ENCODE measurements around the gene IFNA16.
"Not testable (repeated sequence)": the region's sequence is repeated elsewhere in the genome, so short reads cannot be mapped to it uniquely, and the experiment has no call there.

Gene IFNA16

DNA sequence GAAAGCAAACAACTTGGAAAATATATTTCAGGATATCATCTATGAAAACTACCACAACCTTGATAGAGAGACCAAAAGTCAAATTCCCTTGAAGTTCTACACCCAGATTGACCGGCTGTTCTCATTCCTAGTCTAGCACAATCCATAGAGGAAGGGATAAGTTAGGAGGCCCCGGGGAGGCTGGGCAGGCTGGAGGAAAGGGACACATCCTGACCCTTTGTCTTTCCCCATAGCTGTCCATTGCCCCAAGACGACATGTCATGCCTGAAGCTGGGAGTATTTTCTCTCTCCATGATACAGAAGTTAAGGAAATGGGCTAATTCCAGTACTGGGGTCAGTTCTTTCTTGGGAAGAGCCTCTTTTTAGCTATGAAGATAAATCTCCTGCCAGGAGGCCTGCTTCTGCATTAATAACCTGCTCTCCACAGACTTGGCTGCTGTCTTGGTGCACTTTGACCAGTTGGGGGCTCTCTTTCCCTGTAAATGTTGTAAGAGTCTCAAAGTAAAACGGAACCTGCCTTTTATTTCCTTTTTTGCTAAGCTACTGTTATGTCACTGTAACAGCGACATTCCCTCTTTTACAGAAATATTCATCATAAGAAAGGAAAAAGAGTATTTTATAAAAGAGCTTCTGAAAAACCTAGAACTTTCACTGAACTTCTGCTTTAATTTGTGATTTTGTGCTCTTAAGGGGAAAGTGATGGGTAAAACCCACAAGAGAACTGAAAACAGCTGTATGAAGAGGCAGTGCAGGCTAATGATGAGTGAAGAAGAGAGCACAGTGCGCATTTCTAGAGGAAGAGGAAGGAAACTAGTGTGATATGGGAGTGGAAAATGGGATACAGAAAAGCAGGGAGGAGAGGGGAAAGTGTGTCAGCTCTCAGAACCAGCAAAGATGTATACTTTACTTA is 22.0 kb downstream of the IFNA16 start:
- DNase-seq = not testable (repeated sequence)

DNA sequence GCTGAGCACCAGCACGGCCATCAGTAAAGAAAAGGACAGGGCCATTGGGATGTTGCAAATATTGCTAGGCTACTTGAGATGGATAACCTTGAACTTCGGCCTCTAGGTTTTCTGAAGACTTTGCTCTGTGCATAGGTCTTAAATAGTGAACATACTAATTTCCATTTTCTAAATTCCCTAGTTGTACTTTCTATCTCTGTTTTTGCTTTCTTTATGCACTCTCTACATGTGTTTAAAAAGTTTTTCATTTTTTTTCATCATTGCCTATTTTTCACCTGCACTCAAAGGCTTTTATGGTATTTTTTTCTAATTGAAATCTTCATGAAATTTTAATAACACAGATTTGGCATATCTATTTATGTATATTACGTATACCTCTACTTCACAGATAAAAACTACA is 29.6 kb downstream of the IFNA16 start, which contains the start of gene IFNA4:
Gene IFNA4 (minus strand): TSS at position 101 of the 400 bp plus-strand sequence. CDS start 56 bp downstream, at position 45.
- DNase-seq = not testable (repeated sequence)

DNA sequence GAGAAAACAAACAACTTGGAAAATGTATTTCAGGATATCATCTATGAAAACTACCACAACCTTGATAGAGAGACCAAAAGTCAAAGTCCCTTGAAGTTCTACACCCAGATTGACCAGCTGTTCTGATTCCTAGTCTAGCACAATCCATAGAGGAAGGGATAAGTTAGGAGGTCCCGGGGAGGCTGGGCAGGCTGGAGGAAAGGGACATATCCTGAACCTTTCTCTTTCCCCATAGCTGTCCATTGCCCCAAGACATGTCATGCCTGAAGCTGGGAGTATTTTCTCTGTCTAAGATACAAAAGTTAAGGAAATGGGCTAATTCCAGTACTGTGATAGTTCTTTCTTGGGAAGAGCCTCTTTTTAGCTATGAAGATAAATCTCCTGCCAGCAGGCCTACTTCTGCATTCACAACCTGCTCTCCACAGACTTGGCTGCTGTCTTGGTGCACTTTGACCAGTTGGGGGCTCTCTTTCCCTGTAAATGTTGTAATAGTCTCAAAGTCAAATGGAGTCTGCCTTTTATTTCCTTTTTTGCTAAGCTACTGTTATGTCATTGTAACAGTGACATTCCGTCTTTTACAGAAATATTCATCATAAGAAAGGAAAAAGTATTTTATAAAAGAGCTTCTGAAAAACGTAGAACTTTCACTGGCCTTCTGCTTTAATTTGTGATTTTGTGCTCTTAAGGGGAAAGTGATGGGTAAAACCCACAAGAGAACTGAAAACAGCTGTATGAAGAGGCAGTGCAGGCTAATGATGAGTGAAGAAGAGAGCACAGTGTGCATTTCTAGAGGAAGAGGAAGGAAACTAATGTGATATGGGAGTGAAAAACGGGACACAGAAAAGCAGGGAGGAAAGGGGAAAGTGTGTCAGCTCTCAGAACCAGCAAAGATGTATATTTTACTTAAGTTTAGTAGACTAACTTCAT is 34.0 kb downstream of the IFNA16 start:
- DNase-seq = not testable (repeated sequence)

DNA sequence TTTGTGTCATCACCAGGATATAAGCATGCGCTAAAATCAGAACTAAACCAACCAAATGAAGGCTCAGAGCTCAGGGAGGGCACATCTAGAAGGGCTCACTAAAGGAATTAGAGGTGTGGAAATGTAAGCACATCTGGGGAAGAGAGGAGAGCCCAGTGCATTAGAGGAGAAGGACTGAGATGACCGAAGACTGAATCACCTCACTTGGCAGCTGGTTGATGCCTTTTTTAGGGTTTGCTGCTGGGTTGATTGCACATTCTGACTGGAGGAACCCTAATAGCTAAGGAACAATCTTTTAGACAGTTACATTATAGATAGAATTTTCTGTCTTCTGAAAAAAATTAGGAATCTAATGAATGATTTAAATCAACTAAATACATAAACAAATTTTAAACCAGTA is 42.4 kb downstream of the IFNA16 start:
- no peak for DNase-seq

DNA sequence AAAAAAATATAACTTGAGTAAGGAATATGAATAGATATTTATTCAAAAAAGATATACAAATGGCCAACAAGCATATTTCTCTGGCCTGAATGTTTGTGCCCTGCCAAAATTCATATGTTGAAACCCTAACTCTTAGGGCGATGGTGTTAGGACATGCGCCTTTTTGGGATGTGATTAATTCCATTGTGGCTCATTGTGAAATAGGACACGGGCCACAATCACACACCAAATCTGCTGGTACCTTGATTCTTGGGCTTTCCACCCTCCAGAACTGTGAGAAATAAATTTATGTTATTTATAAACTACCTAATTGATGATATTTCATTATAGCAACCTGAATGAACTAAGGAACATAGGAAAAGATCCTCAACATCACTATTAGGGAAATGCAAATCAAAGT is 45.0 kb downstream of the IFNA16 start:
- no peak for DNase-seq

DNA sequence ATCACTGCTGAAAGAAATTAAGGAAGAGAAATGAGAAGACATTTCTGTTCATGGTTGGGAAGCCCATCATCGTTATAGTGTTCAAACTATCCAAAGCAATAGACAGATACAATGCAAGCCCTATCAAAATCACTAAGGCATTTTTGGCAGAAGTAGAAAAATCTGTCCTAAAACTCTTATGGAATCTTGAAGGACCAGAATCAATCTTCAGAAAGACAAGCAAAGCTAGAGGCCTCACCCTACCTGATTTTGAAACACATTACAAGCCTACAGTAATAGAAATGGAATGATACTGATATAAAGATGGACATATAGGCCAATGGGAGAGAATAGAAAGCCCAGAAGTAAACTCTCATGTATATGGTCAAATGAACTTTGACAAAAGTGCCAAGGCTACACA is 45.8 kb downstream of the IFNA16 start:
- DNase-seq = no peak

DNA sequence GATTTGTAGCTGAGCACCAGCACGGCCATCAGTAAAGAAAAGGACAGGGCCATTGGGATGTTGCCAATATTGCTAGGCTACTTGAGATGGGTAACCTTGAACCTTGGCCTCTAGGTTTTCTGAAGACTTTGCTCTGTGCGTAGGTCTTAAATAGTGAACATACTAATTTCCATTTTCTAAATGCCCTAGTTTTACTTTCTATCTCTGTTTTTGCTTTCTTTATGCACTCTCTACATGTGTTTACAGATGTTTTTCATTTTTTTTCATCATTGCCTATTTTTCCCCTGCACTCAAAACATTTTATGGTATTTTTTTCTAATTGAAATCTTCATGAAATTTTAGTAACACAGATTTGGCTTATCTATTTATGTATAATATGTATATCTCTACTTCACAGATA is 50.6 kb downstream of the IFNA16 start, which contains the start of gene IFNA21:
Gene IFNA21 (minus strand): TSS at position 101 of the 400 bp plus-strand sequence. CDS start 48 bp downstream, at position 53.
- not testable (repeated sequence) for DNase-seq
